Measurements from ENCODE around the gene CIDEC. TPM values are rescaled to one million over a fixed set of nuclear protein-coding genes. Genes with fewer than 3 reads are reported as not detected.

CIDEC gene
- total and polyA plus RNA-seq, 9 of the 15 experiments (the other 6 are each of a cell fraction or from before 2014, with no cell fraction given) = not detected

GRCh38 chr3:9843715-9844438 is 36.2 kb downstream of the CIDEC start, which contains the start of gene RPUSD3 (continued):
- no peak for TF ChIP-seq NFIX (CRISPR knock-in tag; IDR thresholded peaks at IDR 0.05; ENCODE audit: low read depth)
- no peak; the same call in 1 of the 2 replicates for TF ChIP-seq ZBTB17 (CRISPR knock-in tag; IDR thresholded peaks at IDR 0.05)
- TF ChIP-seq ETS2 (tag; IDR thresholded peaks at IDR 0.05; ENCODE audit: borderline replicate concordance, poor library complexity, severe bottlenecking) = no peak
- TF ChIP-seq THAP12 (CRISPR knock-in tag; IDR thresholded peaks at IDR 0.05) = peak; percentile 51; the same call in 1 of the 2 replicates
- no peak for TF ChIP-seq ZKSCAN1 (IDR thresholded peaks at IDR 0.05; ENCODE audit: low read depth, low read length)
- no peak for TF ChIP-seq HBP1 (CRISPR knock-in tag; IDR thresholded peaks at IDR 0.05)
- TF ChIP-seq SMARCE1 (IDR thresholded peaks at IDR 0.05) = no peak
- no peak for TF ChIP-seq SIRT6 (IDR thresholded peaks at IDR 0.05; ENCODE audit: low read depth, low read length)
- peak; percentile 41 for TF ChIP-seq FIP1L1 (IDR thresholded peaks at IDR 0.05; ENCODE audit: low read depth, low read length, poor library complexity, severe bottlenecking)
- 0 out of 2 replicates have a peak, but pooled peaks have one; percentile 34 for TF ChIP-seq ZHX1 (conservative IDR thresholded peaks at IDR 0.05; ENCODE audit: low read length)
- TF ChIP-seq MYNN (IDR thresholded peaks at IDR 0.05) = 0 out of 2 replicates have a peak, but pooled peaks have one; percentile 46
- no peak for TF ChIP-seq MYNN (CRISPR knock-in tag; IDR thresholded peaks at IDR 0.05)
- TF ChIP-seq ELF1 (tag; IDR thresholded peaks at IDR 0.05) = peak; percentile 69
- TF ChIP-seq KDM2B (CRISPR knock-in tag; IDR thresholded peaks at IDR 0.05) = no peak
- no peak for TF ChIP-seq BRF2 (IDR thresholded peaks at IDR 0.05; ENCODE audit: borderline replicate concordance, insufficient read depth, insufficient read length)
- no peak for TF ChIP-seq ZNF23 (CRISPR knock-in tag; IDR thresholded peaks at IDR 0.05)
- no peak for TF ChIP-seq SMAD2 (IDR thresholded peaks at IDR 0.05; ENCODE audit: low read depth, low read length)
- TF ChIP-seq RCOR1 (IDR thresholded peaks at IDR 0.05; ENCODE audit: borderline replicate concordance in 1 of 2, low read depth in 2 of 2, low read length in 2 of 2) = no peak
